NCI-H1092 (cell line): ENCODE measurements around the gene EPG5.
"Not testable (repeated sequence)": the region's sequence is repeated elsewhere in the genome, so short reads cannot be mapped to it uniquely, and the experiment has no call there.

Experiments
- DNase-seq: peaks from one replicate; lab custom pipeline; 2025; lab: John Stamatoyannopoulos, UW

Gene EPG5

GRCh38 chr18:45967007-45967706, at the start of gene EPG5:
TSS of gene EPG5 (minus strand) at chr18:45967329. CDS start at chr18:45967239, 90 bp downstream.
- DNase-seq, result peak; percentile 96

- no peak for DNase-seq
Measured at GRCh38 chr18:46013484-46014189, 46.5 kb upstream of the EPG5 start.

- DNase-seq, result no peak
Measured at GRCh38 chr18:46010676-46011075, 43.5 kb upstream of the EPG5 start.

- DNase-seq, result no peak
Measured at GRCh38 chr18:46010050-46010449, 42.9 kb upstream of the EPG5 start.

GRCh38 chr18:46009125-46009840, 42.2 kb upstream of the EPG5 start:
- DNase-seq, result no peak

- DNase-seq, result no peak
Measured at GRCh38 chr18:46008531-46008930, 41.4 kb upstream of the EPG5 start.

GRCh38 chr18:46007165-46007564, 40.0 kb upstream of the EPG5 start:
- DNase-seq, result no peak

- DNase-seq, result no peak
Measured at GRCh38 chr18:46002934-46003333, 35.8 kb upstream of the EPG5 start.

GRCh38 chr18:46001892-46002291, 34.8 kb upstream of the EPG5 start:
- no peak for DNase-seq

- DNase-seq, result no peak
Measured at GRCh38 chr18:46001074-46001473, 33.9 kb upstream of the EPG5 start.

GRCh38 chr18:45999536-45999935, 32.4 kb upstream of the EPG5 start:
- no peak for DNase-seq

GRCh38 chr18:45998244-45998643, 31.1 kb upstream of the EPG5 start:
- DNase-seq, result no peak

- no peak for DNase-seq
Measured at GRCh38 chr18:45997700-45998151, 30.6 kb upstream of the EPG5 start.

GRCh38 chr18:45995461-45995860, 28.3 kb upstream of the EPG5 start:
- no peak for DNase-seq

GRCh38 chr18:45993438-45993837, 26.3 kb upstream of the EPG5 start:
- DNase-seq, result no peak

- DNase-seq, result not testable (repeated sequence)
Measured at GRCh38 chr18:45992527-45992926, 25.4 kb upstream of the EPG5 start.

GRCh38 chr18:45991788-45992187, 24.7 kb upstream of the EPG5 start:
- no peak for DNase-seq

GRCh38 chr18:45984546-45985235, 17.6 kb upstream of the EPG5 start:
- DNase-seq, result no peak

GRCh38 chr18:45981821-45982220, 14.7 kb upstream of the EPG5 start:
- DNase-seq, result no peak

- no peak for DNase-seq
Measured at GRCh38 chr18:45980229-45980628, 13.1 kb upstream of the EPG5 start.

- DNase-seq, result no peak
Measured at GRCh38 chr18:45978084-45978483, 11.0 kb upstream of the EPG5 start.

- DNase-seq, result no peak
Measured at GRCh38 chr18:45976974-45977373, 9.8 kb upstream of the EPG5 start.
